SW 1271 (cell line): Measurements from ENCODE around the gene DLL4.

ENCODE experiments used
- DNase-seq, 2 experiments: peaks; one replicate each; lab custom pipeline; 2025; lab: John Stamatoyannopoulos, UW

The DLL4 gene

DNA sequence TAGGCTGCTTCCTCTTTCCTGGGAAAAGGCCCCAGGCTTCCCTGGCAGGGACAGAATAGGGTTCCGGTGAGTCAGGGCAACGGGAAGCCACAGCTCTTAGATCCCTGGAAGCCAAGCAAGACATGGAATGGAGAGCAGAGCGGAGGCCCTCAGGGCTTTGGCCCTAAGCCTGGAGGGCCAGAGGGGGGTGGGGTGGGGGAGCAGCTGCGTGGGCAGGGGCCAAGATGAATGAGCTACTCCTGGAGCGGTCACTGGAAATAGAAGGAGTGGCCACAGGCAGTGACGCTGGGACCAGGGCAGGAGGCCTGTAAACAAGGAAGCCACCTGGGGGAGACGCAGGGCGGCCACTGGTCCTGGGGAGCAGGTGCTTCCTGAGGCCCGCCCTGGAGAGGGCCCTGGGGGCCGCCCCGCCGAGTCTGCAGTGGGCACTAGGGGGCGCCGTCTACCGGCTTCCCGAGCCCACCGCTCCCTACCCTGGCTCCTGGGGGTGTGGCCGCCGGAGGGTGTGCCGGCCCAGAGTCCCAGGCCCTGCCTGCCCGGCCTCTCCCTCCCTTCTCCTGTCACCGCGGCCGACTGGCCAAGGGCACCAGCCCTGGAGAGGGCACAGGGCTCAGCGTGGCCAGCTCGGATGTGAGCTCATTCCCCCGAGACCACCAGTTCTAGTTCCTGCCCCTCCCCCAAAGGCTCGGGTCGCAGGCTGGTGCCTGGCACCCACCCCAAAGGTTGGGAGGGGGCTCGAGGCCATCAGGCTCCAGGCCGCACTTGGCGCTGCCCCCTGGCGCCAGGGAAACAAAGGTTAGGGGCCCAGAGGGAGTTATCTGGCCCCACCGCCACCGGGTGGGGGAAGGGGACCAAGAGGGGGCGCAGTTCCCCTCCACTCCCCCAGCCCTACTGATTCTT is 22.8 kb upstream of the DLL4 start:
- peak; percentile 20 to 77 for DNase-seq

- DNase-seq = no peak
These were observed 21.9 kb upstream of the DLL4 start for GRCh38 chr15:40906991-40907802.

DNA sequence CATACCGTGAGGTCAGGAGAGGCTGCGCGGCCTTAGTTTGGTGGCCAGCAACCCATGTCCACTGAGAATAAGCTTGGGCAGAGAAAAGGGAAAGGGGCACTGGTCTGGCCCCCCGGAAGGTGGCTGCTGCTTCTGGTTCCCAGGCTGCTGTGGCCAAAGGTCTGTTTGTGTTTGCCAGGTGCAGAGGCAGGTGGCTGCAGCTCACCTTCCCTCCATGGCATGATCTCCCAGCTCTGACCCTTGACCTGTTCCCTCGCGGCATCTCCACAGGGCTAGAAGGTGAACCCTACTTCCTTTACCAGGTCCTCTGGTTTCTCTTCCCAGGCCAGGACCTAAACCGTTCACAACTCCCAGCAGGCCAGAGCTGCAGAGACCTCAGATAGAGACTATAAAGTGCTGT is 21.0 kb upstream of the DLL4 start:
- no peak for DNase-seq

- no peak for DNase-seq
These were observed 19.2 kb upstream of the DLL4 start for GRCh38 chr15:40909662-40910630.

DNA sequence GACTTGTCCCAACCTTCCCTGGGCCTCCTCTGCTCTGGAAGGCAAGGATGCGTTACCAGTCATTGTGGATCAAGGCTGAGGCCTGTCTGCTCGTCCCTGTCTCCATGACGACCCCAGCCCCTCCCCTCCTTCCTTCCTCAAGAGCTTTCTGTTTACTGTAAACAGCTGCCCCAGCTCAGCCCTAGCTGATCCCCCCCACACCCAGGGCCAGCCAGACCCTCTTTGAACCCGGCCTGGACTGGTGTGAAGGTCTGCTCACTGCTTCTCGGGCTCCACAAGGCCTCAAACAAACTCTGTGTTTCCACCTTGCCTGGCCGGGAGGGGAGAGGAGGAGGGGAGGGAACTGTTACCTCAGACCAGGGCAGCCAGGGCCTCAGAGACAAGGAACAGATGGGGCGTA is 18.0 kb upstream of the DLL4 start:
- no peak for DNase-seq

DNA sequence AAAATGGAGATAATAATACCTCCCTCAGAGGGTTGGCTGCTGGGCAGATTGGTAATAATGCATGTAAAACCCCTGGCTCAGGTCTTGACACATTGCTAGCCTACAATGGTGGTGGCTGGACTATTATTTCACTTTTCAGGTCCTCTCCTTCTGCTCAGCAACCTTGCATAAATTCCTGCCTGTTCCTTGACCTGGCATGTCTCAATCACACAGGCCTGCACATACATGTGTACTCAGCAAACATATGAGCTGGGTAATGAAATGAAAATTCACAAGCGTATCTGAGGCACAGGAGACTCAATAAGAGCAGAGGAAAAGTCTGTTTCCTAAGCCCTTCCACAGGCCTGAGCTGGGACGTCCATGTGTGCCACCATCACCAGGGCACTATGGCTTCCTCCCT is 17.4 kb upstream of the DLL4 start:
- no peak for DNase-seq

DNA sequence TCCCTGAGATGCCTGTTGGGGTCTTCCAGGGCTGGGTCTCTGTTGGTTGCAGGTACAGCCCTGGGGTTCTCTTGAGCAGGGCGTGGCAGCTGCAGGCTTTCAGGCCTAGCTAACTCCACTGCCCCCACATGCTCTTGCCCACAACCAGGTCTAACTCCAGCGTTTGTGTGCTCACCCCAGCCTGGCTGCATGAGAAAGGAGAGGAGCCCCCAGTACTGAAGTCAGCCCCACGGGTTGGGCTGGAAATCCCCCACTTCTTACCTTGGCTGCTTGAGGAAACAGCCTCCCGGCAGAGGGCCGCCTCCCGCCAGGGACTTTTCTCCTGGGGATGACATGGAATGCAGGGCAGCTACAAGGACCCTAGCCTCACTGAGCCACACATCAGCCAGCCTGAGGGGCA is 16.7 kb upstream of the DLL4 start:
- DNase-seq = no peak

GRCh38 chr15:40914013-40914412 is 15.1 kb upstream of the DLL4 start:
- DNase-seq = no peak

- DNase-seq = no peak
These were observed 14.7 kb upstream of the DLL4 start for GRCh38 chr15:40914486-40914885.

- DNase-seq = no peak
These were observed 14.0 kb upstream of the DLL4 start for GRCh38 chr15:40915116-40915661.

GRCh38 chr15:40915679-40916078 is 13.5 kb upstream of the DLL4 start:
- no peak for DNase-seq

GRCh38 chr15:40917585-40917984 is 11.6 kb upstream of the DLL4 start:
- no peak for DNase-seq

- DNase-seq = no peak
These were observed 10.9 kb upstream of the DLL4 start for GRCh38 chr15:40918146-40918798.

GRCh38 chr15:40918799-40919392 is 10.2 kb upstream of the DLL4 start:
- DNase-seq = no peak

- DNase-seq = no peak
These were observed 7.1 kb upstream of the DLL4 start for GRCh38 chr15:40921949-40922607.

DNA sequence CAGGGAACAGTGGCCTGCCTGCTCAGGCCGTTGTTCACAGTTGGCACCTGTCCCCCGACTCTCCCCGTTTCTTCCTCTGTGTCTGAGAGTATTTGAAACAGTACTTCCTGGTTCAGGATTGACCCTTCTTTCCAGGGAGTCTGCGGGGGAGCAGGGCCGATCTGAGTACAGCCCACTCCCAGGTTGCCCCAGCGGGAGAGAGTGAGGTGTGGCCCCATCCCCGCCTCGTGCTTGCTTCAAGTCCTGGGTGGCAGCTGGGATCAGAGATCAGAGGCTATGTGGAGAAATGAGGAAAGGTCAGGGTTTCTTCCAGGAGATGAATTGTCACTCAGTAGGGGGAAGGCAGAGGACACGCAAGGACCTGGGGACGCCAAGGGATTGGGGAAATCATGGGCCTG is 6.5 kb upstream of the DLL4 start:
- no peak for DNase-seq

DNA sequence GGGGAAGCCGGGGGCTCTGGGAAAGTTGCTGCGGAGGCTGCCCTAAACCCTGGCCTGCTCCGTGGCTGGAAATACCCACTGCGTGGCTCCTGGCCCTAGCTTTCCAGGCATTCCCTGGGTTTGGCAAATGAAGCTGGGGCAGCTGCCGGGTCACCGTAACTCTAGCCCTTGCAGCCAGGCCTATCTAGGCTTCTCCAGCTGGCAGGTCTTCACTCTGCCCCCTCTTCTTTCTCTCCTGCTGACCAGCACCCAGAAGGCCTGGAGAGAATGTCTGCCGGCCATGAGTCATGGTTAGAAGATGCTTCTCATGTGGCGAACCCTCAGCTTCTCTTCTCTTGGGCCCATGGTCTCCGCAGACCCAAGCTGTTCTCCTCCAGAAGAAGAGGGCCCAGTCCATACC is 5.6 kb upstream of the DLL4 start:
- DNase-seq = no peak

DNA sequence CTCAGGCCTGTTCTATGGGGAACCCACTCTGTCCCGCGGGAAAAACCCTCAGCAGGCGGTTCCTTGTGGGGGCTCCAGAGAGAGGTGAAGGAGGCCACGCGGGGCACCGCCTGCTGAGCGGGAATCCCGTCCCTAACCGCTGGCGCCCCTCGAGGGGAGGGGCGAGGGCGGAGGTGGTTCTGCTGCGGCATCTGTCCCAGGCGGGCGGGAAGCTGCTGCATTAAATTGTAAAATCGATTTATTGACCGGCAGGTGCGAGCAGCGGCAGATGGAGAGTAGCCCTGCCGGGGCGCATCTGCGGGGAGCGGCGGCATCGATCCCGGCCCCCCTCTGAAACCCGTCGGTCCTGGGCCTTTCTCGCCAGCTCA is 3.7 kb upstream of the DLL4 start:
- DNase-seq = no peak

GRCh38 chr15:40925863-40926658 is 3.1 kb upstream of the DLL4 start:
- no peak for DNase-seq
